ENCODE data around the gene PPFIA1.

DNA sequence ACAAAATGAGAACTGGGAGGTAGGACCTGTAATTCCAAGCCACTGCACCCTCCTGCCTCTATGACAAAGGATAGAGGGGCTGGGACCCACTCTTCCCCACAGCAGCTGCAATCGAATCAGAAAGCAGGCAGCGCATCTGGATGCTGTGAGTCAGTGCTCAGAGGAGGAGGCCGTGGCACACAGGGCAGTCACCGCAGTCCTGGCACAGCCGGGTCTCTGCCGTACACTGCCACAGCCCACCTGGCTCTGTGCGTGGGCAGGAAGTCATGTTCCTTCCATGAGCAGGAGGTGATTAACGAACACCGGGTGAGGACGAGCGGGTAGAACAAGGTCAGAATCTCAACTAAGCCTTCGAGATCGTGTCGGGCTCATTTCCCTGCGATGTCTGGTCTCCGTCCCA, 30.2 kb upstream of the PPFIA1 start:
- TF ChIP-seq TAF1 (CRISPR knock-in tag; IDR thresholded peaks at IDR 0.05) (no peak), SP2 (CRISPR knock-in tag; IDR thresholded peaks at IDR 0.05) (no peak), CBX5 (CRISPR knock-in tag; IDR thresholded peaks at IDR 0.05; ENCODE audit: borderline replicate concordance) (no peak), CHD4 (IDR thresholded peaks at IDR 0.05; ENCODE audit: borderline replicate concordance, low read length) (no peak), PCBP1 (IDR thresholded peaks at IDR 0.05; ENCODE audit: borderline replicate concordance, low read depth, low read length) (no peak), MXI1 (IDR thresholded peaks at IDR 0.05; ENCODE audit: borderline replicate concordance, low read depth, low read length) (no peak), MTA3 (CRISPR knock-in tag; IDR thresholded peaks at IDR 0.05) (no peak), ZNF652 (CRISPR knock-in tag; IDR thresholded peaks at IDR 0.05; ENCODE audit: borderline replicate concordance, low read depth) (no peak)
- TF ChIP-seq, protein P1, sequence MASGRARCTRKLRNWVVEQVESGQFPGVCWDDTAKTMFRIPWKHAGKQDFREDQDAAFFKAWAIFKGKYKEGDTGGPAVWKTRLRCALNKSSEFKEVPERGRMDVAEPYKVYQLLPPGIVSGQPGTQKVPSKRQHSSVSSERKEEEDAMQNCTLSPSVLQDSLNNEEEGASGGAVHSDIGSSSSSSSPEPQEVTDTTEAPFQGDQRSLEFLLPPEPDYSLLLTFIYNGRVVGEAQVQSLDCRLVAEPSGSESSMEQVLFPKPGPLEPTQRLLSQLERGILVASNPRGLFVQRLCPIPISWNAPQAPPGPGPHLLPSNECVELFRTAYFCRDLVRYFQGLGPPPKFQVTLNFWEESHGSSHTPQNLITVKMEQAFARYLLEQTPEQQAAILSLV (CRISPR knock-in tag; IDR thresholded peaks at IDR 0.05; ENCODE audit: borderline replicate concordance) = no peak
- TF ChIP-seq, protein P2, sequence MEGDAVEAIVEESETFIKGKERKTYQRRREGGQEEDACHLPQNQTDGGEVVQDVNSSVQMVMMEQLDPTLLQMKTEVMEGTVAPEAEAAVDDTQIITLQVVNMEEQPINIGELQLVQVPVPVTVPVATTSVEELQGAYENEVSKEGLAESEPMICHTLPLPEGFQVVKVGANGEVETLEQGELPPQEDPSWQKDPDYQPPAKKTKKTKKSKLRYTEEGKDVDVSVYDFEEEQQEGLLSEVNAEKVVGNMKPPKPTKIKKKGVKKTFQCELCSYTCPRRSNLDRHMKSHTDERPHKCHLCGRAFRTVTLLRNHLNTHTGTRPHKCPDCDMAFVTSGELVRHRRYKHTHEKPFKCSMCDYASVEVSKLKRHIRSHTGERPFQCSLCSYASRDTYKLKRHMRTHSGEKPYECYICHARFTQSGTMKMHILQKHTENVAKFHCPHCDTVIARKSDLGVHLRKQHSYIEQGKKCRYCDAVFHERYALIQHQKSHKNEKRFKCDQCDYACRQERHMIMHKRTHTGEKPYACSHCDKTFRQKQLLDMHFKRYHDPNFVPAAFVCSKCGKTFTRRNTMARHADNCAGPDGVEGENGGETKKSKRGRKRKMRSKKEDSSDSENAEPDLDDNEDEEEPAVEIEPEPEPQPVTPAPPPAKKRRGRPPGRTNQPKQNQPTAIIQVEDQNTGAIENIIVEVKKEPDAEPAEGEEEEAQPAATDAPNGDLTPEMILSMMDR (CRISPR knock-in tag; IDR thresholded peaks at IDR 0.05) = no peak
- TF ChIP-seq, protein P3, sequence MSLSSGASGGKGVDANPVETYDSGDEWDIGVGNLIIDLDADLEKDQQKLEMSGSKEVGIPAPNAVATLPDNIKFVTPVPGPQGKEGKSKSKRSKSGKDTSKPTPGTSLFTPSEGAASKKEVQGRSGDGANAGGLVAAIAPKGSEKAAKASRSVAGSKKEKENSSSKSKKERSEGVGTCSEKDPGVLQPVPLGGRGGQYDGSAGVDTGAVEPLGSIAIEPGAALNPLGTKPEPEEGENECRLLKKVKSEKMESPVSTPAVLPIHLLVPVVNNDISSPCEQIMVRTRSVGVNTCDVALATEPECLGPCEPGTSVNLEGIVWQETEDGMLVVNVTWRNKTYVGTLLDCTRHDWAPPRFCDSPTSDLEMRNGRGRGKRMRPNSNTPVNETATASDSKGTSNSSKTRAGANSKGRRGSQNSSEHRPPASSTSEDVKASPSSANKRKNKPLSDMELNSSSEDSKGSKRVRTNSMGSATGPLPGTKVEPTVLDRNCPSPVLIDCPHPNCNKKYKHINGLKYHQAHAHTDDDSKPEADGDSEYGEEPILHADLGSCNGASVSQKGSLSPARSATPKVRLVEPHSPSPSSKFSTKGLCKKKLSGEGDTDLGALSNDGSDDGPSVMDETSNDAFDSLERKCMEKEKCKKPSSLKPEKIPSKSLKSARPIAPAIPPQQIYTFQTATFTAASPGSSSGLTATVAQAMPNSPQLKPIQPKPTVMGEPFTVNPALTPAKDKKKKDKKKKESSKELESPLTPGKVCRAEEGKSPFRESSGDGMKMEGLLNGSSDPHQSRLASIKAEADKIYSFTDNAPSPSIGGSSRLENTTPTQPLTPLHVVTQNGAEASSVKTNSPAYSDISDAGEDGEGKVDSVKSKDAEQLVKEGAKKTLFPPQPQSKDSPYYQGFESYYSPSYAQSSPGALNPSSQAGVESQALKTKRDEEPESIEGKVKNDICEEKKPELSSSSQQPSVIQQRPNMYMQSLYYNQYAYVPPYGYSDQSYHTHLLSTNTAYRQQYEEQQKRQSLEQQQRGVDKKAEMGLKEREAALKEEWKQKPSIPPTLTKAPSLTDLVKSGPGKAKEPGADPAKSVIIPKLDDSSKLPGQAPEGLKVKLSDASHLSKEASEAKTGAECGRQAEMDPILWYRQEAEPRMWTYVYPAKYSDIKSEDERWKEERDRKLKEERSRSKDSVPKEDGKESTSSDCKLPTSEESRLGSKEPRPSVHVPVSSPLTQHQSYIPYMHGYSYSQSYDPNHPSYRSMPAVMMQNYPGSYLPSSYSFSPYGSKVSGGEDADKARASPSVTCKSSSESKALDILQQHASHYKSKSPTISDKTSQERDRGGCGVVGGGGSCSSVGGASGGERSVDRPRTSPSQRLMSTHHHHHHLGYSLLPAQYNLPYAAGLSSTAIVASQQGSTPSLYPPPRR (CRISPR knock-in tag; IDR thresholded peaks at IDR 0.05; ENCODE audit: borderline replicate concordance) = no peak
- TF ChIP-seq, protein P4, sequence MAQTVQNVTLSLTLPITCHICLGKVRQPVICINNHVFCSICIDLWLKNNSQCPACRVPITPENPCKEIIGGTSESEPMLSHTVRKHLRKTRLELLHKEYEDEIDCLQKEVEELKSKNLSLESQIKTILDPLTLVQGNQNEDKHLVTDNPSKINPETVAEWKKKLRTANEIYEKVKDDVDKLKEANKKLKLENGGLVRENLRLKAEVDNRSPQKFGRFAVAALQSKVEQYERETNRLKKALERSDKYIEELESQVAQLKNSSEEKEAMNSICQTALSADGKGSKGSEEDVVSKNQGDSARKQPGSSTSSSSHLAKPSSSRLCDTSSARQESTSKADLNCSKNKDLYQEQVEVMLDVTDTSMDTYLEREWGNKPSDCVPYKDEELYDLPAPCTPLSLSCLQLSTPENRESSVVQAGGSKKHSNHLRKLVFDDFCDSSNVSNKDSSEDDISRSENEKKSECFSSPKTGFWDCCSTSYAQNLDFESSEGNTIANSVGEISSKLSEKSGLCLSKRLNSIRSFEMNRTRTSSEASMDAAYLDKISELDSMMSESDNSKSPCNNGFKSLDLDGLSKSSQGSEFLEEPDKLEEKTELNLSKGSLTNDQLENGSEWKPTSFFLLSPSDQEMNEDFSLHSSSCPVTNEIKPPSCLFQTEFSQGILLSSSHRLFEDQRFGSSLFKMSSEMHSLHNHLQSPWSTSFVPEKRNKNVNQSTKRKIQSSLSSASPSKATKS (CRISPR knock-in tag; IDR thresholded peaks at IDR 0.05) = no peak
- TF ChIP-seq, protein P5, sequence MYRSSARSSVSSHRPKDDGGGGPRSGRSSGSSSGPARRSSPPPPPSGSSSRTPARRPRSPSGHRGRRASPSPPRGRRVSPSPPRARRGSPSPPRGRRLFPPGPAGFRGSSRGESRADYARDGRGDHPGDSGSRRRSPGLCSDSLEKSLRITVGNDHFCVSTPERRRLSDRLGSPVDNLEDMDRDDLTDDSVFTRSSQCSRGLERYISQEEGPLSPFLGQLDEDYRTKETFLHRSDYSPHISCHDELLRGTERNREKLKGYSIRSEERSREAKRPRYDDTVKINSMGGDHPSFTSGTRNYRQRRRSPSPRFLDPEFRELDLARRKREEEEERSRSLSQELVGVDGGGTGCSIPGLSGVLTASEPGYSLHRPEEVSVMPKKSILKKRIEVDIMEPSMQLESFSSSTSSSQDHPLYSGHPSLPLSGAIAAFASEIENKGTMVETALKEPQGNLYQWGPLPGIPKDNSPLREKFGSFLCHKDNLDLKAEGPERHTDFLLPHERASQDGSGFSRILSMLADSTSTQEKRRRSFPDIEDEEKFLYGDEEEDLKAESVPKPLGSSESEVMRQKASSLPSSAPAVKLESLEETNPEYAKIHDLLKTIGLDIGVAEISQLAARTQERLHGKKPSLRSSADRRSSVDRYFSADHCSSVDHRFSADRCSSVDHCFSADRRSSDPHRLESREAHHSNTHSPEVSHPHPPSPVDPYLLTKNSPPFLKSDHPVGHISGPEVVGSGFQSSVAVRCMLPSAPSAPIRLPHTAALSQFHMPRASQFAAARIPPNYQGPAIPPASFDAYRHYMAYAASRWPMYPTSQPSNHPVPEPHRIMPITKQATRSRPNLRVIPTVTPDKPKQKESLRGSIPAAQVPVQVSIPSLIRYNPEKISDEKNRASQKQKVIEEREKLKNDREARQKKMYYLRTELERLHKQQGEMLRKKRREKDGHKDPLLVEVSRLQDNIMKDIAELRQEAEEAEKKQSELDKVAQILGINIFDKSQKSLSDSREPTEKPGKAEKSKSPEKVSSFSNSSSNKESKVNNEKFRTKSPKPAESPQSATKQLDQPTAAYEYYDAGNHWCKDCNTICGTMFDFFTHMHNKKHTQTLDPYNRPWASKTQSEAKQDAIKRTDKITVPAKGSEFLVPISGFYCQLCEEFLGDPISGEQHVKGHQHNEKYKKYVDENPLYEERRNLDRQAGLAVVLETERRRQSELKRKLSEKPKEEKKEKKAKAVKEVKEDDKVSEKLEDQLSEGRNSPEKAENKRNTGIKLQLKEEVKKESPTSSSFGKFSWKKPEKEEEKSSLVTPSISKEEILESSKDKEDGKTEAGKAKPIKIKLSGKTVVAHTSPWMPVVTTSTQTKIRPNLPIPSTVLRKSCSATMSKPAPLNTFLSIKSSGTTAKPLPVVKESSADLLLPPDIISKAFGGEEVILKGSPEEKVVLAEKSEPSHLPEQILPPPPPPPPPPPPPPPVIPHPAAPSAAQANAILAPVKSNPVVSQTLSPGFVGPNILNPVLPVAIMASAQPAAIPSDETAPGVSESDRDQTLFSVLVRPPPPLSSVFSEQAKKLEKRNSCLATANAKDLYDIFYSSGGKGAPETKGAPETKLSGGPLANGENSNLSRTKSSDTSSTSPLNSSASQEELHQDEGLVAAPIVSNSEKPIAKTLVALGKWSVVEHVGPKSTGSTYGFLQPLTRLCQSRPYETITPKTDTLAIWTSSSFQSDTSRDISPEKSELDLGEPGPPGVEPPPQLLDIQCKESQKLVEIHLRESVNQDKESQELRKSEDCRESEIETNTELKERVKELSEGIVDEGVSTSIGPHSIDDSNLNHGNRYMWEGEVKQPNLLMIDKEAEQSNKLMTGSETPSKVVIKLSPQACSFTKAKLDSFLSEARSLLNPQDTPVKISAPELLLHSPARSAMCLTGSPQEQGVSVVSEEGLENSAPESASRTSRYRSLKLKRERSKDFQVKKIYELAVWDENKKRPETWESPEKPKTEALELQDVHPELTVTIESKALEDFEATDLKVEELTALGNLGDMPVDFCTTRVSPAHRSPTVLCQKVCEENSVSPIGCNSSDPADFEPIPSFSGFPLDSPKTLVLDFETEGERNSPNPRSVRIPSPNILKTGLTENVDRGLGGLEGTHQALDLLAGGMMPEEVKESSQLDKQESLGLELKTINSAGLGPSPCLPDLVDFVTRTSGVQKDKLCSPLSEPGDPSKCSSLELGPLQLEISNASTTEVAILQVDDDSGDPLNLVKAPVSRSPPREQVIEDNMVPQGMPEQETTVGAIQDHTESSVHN (CRISPR knock-in tag; IDR thresholded peaks at IDR 0.05) = no peak

Measured in HepG2 (cell line).